HG03460 (cell line): ENCODE measurements around the gene DQX1.

Experiments
- ATAC-seq: cut with Tn5 transposase; IDR thresholded peaks from one replicate; pipeline ENCODE4 v1.9.1; 2021; ENCODE audit not compliant: unreplicated experiment

Gene DQX1

DNA sequence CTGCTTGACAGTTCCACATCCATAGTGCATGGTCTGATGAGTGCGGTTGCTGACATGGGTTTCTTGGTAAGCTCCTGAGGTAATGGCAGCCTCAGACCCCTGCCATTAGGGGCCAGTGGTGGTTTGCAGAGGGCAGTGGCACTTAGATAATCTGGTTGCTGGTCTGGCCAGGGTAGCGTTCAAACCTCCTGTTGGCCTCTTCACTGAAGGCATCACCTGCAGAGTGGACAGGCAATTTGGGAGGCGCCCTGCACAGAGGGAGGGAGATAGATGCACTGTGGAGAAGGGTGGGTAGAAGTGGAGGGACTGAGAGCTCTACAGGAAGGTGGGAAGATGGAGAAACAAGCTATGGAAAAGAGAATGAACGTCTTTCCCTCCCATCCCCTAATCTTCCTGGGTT, 7.4 kb upstream of the DQX1 start:
- ATAC-seq: no peak

DNA sequence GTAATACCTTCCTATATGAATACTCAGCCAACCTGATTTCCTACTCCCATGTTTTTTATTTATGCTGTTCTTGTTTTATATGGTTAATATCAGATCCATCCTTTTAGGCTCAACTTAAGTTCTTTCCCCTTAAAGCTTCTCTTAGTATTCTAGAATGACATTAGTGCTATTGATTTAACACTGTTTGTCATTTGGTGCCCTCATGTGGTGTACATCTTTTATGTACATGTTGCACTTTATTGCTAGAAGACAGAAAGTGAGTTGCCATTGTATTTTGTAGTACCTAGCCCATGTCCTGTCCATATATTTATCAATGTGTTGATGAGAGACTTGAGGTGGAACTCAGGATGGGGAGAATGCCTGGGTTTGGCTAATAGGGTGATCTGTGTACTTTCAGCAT, 6.2 kb upstream of the DQX1 start:
- ATAC-seq: no peak

GRCh38 chr2:74531666-74532065, 5.6 kb upstream of the DQX1 start:
- ATAC-seq: no peak

- peak; percentile 36 for ATAC-seq
Observed at GRCh38 chr2:74530239-74531187, 4.5 kb upstream of the DQX1 start.

DNA sequence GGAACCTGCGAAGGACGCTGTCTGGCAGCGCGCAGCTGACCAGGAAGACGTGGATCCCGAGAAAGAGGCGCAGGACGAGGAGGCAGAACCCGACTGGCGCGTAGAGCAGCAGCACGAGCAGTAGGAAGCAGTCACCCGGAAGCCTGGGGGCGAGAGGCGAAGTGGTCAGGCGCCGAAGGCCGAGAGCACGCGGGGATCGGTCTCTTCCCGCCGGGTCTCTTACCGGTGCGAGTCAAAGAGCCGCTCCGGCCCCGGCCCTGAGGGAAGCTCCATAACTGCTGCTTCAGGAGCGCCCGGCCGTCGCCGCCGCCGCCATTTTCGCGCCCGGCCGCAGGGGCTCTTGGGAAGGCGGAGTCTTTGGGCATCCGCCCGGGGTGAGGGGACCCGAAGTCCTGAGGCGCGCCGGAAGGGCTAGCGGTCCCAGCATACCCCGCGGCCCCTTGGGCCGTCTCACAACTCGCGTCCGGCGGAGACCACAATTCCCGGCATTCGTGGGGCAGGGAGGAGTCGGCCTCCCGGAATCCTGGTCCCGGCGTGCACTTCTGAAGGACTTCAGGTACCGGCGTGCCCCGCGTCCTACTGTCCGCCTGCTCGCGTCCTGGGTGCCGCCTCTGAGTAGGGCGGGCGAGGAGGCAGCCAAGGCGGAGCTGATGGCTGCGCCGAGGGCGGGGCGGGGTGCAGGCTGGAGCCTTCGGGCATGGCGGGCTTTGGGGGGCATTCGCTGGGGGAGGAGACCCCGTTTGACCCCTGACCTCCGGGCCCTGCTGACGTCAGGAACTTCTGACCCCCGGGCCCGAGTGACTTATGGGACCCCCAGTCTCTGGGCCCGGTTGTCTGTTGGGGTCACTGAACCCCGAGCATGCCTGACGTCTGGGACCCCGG, 3.6 kb upstream of the DQX1 start, which contains the start of the genes AUP1 and HTRA2:
Gene AUP1, minus strand, starts transcription at position 350 of the 882 bp plus-strand sequence. Its CDS starts 77 bp downstream, at position 273.
Gene HTRA2, plus strand, starts transcription at position 577 of the 882 bp plus-strand sequence. Its CDS starts 74 bp downstream, at position 651.
- ATAC-seq: peak; percentile 78

- peak; percentile 5 for ATAC-seq
Observed at GRCh38 chr2:74528600-74529356, 2.7 kb upstream of the DQX1 start.

- ATAC-seq: no peak
Observed at GRCh38 chr2:74527741-74528140, 1.7 kb upstream of the DQX1 start.

DNA sequence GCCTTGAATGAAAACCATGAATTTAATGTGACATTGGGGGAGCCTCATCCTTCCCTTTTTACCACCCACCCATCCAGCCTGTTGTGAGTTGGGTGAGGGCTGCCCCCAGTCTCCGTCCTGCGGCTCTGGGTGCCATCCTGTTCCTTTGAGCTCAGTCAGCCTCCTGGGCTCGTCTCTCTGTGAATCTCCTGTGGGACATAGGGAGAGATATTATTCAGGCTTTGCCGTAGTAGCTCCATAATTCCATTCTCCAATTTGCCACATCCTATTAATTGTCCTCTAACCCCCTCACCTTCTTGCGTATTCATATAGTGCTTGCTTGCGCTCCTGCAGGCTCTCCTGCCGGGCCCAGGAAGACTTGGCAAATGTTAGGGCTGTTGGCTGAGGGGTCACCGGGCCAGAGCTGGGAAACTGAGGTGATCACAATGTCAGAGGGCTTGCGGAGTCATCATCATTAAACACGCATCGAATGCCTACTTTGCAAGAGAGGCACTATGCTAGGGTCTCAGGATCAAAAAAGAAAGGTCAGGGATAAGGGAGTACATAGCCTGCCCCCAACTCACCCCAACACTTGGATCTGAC, 709 bp upstream of the DQX1 start:
- ATAC-seq: no peak

DNA sequence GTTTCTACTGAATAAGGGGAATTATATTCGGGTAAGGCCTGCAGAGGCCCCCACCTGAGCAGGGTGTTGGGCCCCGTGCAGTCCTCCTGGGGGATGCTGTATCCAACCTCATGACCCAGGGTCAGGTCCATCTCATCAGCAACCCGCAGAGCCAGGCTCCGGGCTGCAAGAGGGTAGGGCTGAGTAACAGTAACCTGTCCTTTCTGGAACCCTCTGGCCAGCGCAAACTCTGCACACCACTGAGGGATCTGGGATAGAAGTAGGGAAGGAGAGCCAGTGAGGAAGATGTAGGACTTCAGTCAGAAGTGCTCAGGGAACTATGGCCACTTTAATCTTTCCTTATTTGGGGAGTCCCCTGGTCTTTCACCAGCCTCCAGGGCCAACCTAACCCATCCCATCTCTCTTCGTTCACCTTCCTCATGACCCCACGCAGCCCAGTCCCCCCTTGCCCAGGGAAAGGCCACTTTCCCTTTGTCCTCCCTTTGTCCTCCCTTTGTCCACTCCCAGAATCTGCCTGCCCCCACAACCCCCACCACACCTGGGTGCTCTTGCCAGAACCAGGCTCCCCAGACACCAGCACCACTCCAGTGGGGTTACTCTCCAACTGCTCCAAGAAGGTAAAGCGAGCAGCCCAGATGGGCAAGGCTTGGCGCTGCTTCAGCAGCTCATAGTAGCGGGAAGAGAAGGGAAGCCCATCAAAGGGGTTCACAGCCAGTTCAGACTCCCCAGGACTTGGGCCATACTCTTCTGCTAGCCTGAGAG, 895 bp downstream of the DQX1 start:
- ATAC-seq: no peak

DNA sequence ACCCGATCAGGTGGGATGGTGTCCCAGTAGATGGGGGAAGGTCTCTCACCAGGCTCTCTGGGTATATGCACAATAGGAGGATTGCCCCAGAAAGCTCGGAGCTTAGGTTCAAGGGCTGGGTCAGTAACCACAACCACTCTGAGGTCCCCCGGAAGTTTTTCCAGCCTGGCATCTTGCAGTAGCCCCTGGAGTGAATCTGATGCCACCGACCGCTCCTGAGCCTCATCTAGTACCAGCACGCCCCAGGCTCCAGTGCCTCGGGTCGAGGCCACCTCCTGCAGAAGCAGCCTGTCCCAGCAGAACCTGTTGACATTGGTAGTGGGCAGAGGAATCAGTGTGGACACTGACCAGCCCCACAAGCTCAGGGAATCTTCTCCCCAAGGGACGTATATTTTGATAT, 2.0 kb downstream of the DQX1 start:
- no peak for ATAC-seq

- ATAC-seq: no peak
Observed at GRCh38 chr2:74522516-74522915, 3.5 kb downstream of the DQX1 start.

- ATAC-seq: no peak
Observed at GRCh38 chr2:74516650-74517049, 9.4 kb downstream of the DQX1 start.

GRCh38 chr2:74515981-74516633, 9.9 kb downstream of the DQX1 start:
- ATAC-seq: no peak

DNA sequence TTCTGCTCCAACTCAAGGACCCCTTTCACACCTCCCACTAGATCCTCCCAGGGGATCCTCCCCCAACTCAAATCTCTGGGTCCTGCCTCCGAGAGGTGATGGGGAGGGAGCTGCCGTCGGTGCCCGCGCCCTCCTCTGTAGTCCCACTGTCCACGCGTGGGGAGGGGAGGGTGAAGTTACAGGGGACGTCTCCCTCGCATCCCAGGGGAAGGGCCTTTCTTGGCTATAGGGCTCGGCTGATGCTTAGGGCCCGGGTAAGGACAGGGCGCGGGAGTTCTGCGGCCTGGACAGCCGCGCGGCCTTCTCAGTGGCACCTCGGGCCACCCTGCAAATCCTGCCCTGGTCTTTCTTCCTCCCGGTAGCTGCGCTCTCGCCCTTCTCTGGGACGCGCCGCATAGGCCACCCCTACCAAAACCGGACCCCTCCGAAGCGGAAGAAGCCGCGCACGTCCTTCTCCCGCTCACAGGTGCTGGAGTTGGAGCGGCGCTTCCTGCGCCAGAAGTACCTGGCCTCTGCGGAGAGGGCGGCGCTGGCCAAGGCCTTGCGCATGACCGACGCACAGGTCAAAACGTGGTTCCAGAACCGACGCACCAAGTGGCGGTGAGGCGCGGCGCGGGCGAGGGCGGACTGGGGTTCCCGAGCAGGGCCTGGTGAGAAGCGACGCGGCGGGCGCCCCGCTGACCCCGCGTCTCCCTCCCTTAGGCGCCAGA, 10.6 kb downstream of the DQX1 start:
- no peak for ATAC-seq

GRCh38 chr2:74514368-74515270, 11.4 kb downstream of the DQX1 start, which contains the start of gene TLX2:
Gene TLX2 (plus strand): TSS chr2:74514450. CDS start chr2:74514807, 357 bp downstream.
- no peak for ATAC-seq

DNA sequence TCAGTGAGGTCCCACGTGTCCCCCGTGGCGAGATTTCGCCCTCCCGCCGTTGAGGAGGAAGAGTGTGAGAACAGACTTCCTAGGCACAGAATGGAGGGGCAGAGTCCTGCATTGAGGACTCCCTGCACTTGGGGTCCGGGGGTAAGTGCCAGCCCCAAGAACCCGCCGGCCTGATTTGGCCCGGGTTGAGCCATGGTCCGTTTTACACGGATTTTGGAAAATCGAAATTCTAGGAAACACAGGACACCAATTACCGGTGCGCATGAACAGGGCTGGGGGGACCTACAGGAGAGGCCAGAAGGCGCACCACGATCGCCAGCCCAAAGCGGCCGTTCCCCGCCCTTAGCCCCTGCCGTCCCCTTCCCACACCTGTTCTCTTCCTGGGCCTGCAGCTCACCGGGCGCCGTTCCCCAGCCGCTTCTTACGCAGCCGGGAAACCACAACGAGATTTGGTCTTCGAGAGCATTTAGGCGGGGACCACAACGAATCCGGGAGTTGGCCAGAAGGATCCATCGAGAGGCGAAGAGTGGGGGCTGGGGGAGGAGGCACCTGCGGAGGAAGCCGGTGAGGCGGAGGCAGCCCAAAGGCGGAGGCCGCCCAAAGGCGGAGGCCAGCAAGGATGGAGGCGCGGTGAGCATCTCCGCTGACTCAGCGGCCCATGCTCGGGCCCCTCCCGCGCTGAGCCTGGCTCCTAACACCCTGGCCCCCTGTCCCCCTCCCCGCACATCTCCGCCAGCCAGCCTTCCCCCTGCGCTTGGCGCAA, 12.2 kb downstream of the DQX1 start:
- no peak for ATAC-seq
